ENCODE results near the gene CCDC175.

DNA sequence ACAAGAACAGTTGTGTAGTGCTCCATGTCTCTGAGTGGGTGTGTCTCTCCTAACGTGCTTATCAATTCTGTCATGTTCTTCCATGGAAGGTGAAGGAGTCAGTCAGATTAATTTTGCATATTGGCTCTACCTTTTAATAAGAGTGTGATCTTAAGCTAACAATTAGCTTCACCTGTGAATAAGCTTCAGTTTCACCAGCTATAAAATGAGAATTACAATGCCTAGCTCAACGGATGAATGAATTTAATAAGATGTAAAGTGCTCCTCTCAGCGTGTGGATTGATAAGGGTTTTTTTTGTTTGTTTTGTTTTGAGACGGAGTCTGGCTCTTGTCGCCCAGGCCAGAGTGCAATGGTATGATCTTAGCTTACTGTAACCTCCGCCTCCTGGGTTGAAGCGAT is 32.7 kb downstream of the CCDC175 start:
- TF ChIP-seq, protein P1, sequence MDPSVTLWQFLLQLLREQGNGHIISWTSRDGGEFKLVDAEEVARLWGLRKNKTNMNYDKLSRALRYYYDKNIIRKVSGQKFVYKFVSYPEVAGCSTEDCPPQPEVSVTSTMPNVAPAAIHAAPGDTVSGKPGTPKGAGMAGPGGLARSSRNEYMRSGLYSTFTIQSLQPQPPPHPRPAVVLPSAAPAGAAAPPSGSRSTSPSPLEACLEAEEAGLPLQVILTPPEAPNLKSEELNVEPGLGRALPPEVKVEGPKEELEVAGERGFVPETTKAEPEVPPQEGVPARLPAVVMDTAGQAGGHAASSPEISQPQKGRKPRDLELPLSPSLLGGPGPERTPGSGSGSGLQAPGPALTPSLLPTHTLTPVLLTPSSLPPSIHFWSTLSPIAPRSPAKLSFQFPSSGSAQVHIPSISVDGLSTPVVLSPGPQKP (IDR thresholded peaks at IDR 0.05; ENCODE audit: low read depth, low read length), result no peak
- no peak for TF ChIP-seq SIN3A (IDR thresholded peaks at IDR 0.05; ENCODE audit: low read depth, low read length)
- TF ChIP-seq MEF2A (IDR thresholded peaks at IDR 0.05; ENCODE audit: insufficient read depth, low read depth, low read length), result no peak
- TF ChIP-seq, protein P2, sequence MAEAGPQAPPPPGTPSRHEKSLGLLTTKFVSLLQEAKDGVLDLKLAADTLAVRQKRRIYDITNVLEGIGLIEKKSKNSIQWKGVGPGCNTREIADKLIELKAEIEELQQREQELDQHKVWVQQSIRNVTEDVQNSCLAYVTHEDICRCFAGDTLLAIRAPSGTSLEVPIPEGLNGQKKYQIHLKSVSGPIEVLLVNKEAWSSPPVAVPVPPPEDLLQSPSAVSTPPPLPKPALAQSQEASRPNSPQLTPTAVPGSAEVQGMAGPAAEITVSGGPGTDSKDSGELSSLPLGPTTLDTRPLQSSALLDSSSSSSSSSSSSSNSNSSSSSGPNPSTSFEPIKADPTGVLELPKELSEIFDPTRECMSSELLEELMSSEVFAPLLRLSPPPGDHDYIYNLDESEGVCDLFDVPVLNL (IDR thresholded peaks at IDR 0.05; ENCODE audit: low read depth, low read length), result no peak
- TF ChIP-seq YBX1 (IDR thresholded peaks at IDR 0.05), result no peak
- TF ChIP-seq CEBPB (IDR thresholded peaks at IDR 0.05; ENCODE audit: borderline replicate concordance in 1 of 2, low read depth in 2 of 2, low read length in 2 of 2), result no peak
- TF ChIP-seq, protein P3, sequence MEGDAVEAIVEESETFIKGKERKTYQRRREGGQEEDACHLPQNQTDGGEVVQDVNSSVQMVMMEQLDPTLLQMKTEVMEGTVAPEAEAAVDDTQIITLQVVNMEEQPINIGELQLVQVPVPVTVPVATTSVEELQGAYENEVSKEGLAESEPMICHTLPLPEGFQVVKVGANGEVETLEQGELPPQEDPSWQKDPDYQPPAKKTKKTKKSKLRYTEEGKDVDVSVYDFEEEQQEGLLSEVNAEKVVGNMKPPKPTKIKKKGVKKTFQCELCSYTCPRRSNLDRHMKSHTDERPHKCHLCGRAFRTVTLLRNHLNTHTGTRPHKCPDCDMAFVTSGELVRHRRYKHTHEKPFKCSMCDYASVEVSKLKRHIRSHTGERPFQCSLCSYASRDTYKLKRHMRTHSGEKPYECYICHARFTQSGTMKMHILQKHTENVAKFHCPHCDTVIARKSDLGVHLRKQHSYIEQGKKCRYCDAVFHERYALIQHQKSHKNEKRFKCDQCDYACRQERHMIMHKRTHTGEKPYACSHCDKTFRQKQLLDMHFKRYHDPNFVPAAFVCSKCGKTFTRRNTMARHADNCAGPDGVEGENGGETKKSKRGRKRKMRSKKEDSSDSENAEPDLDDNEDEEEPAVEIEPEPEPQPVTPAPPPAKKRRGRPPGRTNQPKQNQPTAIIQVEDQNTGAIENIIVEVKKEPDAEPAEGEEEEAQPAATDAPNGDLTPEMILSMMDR (IDR thresholded peaks at IDR 0.05 in 2 of 3, conservative IDR thresholded peaks at IDR 0.05 in 1 of 3; ENCODE audit: control insufficient read depth in 2 of 3, extremely low read depth in 1 of 3, insufficient read depth in 1 of 3, low read depth in 3 of 3, low read length in 3 of 3), result no peak
- no peak for TF ChIP-seq SMAD1 (IDR thresholded peaks at IDR 0.05; ENCODE audit: low read depth, partially characterized antibody)
- no peak for TF ChIP-seq BHLHE40 (IDR thresholded peaks at IDR 0.05; ENCODE audit: borderline replicate concordance in 1 of 2, low read depth in 2 of 2, low read length in 1 of 2)

All from GM12878 (cell line).